HG03103 (cell line): ENCODE measurements around the gene PTPRF.

ENCODE experiments used
- ATAC-seq: cut with Tn5 transposase; IDR thresholded peaks from one replicate; pipeline ENCODE4 v1.9.1; 2021; ENCODE audit warnings: low read depth; ENCODE audit not compliant: unreplicated experiment

Gene PTPRF

DNA sequence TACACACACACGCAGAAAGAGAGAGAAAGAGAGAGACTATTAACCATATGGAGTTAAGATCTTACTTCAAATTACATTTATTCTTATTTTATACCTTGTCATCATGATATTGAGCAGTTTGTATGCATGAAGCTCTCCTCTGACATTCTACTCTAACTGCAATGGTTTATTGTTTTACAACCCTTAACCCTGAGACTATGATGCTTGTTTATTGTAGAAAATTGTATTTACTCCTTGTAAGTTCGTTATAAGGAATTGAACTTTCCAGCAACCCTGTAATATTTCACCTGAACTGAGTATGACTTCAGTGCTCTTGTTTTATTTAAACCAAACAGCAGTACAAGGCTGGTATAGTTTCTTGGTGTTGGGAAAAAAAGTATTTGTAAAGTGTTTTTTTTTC is 18.6 kb upstream of the PTPRF start:
- ATAC-seq = no peak

DNA sequence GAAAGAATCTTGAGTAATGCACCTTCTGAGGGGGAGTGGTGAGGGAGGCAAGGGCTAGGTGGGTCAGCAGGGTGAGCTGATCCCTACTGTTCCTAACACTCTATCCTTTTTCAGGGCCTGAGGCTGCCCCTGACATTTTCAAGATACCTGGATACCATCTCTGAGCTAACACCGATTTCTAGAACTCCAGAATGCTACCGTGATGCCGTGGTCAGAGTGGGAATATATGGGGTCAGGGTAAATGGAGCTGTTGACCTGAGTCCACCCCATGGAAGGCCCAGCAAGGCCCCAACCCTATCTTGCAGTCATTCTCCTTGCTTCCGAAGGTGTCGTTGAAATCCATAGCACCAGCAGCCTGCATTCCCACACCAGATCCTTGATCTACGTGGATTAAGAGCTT is 18.0 kb upstream of the PTPRF start:
- ATAC-seq = no peak

- ATAC-seq = no peak
Measured at GRCh38 chr1:43513471-43514173, 17.1 kb upstream of the PTPRF start.

- no peak for ATAC-seq
Measured at GRCh38 chr1:43518935-43519686, 11.6 kb upstream of the PTPRF start.

GRCh38 chr1:43520100-43520778 is 10.4 kb upstream of the PTPRF start:
- ATAC-seq = no peak

DNA sequence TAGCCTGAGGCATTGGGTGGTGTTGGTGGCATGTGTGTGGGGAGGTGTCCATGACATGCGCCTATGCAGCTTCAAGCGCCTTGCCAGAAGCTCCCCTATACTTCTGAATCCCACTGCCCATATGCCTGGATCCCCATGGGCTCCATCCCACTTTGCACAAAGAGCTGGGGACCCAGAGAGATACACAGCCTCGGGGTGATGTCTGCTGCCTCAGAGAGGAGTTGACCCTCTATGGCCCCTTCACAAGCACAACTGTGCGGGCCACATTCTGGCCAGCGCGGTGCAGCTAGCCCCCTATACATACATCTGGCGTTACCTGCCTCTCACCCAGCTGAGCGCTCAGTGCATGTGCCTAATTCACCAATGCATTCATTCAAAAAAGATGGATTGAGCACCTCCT is 9.6 kb upstream of the PTPRF start:
- ATAC-seq = no peak

- no peak for ATAC-seq
Measured at GRCh38 chr1:43521756-43522155, 8.9 kb upstream of the PTPRF start.

- ATAC-seq = no peak
Measured at GRCh38 chr1:43522431-43522775, 8.3 kb upstream of the PTPRF start.

- no peak for ATAC-seq
Measured at GRCh38 chr1:43522776-43523480, 7.8 kb upstream of the PTPRF start.

GRCh38 chr1:43524804-43525203 is 5.9 kb upstream of the PTPRF start:
- ATAC-seq = no peak

DNA sequence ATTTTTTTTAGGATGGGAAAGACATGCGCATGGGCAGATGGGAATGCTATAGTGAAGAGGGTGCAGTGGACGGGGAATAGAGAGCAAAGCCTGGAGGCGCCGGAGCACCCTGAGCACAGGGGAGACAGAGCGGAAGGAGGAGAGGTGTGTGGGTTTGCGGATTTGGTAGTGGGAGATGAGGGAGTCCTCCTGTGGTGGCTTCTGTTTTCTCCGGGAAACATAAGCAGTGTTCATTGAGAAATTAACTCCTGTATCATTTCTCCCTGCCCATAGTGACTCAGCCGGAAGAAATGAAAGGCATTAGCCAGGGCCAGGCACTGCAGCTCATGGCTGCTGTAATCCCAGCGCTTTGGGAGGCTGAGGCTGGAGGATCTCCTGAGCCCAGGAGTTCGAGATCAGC is 4.7 kb upstream of the PTPRF start:
- ATAC-seq = no peak

- no peak for ATAC-seq
Measured at GRCh38 chr1:43527111-43527878, 3.4 kb upstream of the PTPRF start.

GRCh38 chr1:43529206-43529731 is 1.4 kb upstream of the PTPRF start:
- ATAC-seq = no peak

- no peak for ATAC-seq
Measured at GRCh38 chr1:43531107-43531905, 623 bp downstream of the PTPRF start.

GRCh38 chr1:43531906-43532584 is 1.4 kb downstream of the PTPRF start:
- ATAC-seq = no peak

DNA sequence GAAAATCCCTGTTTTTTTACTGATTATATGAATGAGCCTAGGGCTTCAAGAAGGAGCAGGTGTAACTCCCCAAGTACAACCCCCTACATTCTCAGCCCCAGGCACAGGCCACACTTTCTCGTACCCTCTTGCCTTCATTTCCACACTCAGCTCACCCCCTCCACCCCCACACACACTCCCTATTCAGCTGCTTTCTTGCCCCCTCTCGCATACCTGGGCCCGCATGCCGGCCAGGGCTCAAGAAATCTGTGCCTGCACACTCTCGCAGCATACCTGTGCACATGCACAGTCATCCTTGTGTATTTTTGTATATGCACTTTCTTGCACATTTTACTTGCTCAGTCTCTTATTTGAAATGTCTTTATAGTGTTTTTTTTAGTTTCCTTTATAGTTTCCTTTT is 2.0 kb downstream of the PTPRF start:
- ATAC-seq = no peak

- ATAC-seq = no peak
Measured at GRCh38 chr1:43533584-43533983, 2.9 kb downstream of the PTPRF start.

DNA sequence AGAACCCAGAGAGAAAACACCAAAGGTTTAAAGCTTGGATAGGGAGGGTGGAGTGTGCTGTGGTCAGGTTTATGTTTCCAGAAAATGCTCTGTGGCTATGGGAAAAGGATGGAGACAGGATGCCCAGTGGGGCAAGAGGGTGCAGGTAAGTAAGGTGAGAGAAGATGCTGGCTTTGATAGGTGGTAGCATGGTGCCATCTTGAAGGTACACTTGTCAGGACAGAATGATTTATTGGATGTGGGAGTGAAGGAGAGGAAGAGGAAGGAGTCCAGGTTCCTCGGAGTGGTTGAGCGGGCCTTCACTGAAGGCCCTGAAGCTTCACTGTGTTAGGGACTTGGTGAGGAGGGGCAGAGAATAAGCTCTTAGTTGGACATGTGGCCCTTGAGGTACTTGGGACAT is 3.6 kb downstream of the PTPRF start:
- no peak for ATAC-seq
